KMS-11 (cell line): ENCODE data around the gene OR5K1.

Source experiments
- H2AFZ ChIP-seq: fragments of 200-600 bp; sonication (generic); 2 replicates; pipeline ENCODE4 v1.6.1; 2016; ENCODE audit warnings: antibody characterized with exemption, mixed run types, low read depth
- H3K27ac ChIP-seq: fragments of 200-600 bp; sonication (generic); 2 replicates; pipeline ENCODE4 v1.6.1; 2016; ENCODE audit warnings: mild to moderate bottlenecking, mixed run types
- H3K27me3 ChIP-seq: fragments of 200-600 bp; sonication (generic); 2 replicates; pipeline ENCODE4 v1.6.1; 2017; ENCODE audit warnings: mild to moderate bottlenecking, low read depth, mixed run types, moderate library complexity; ENCODE audit not compliant: insufficient read depth
- H3K36me3 ChIP-seq: fragments of 200-600 bp; sonication (generic); 2 replicates; pipeline ENCODE4 v1.6.1; 2017; ENCODE audit warnings: mild to moderate bottlenecking, mixed run types; ENCODE audit not compliant: insufficient read depth
- H3K4me1 ChIP-seq: fragments of 200-600 bp; sonication (generic); 2 replicates; pipeline ENCODE4 v1.6.1; 2016; ENCODE audit warnings: mild to moderate bottlenecking, low read depth, mixed run types; ENCODE audit not compliant: poor library complexity, severe bottlenecking
- H3K4me2 ChIP-seq: fragments of 200-600 bp; sonication (generic); 2 replicates; pipeline ENCODE4 v1.7.0; 2016; ENCODE audit warnings: mild to moderate bottlenecking, mixed run types
- H3K4me3 ChIP-seq: fragments of 200-600 bp; sonication (generic); IDR thresholded peaks from 2 replicates; pipeline ENCODE4 v1.6.1; 2017; ENCODE audit warnings: low read depth, low read length, mixed read lengths; ENCODE audit not compliant: insufficient read depth
- H3K79me2 ChIP-seq: fragments of 200-600 bp; sonication (generic); 2 replicates; pipeline ENCODE4 v1.6.1; 2016; ENCODE audit warnings: low read depth, mixed run types; ENCODE audit not compliant: insufficient read depth
- H3K9ac ChIP-seq: fragments of 200-600 bp; sonication (generic); 2 replicates; pipeline ENCODE4 v1.6.1; 2016; ENCODE audit warnings: mild to moderate bottlenecking, mixed run types
- H4K20me1 ChIP-seq: fragments of 200-600 bp; sonication (generic); 2 replicates; pipeline ENCODE4 v1.6.1; 2016; ENCODE audit warnings: mild to moderate bottlenecking, mixed run types; ENCODE audit not compliant: insufficient read depth
- TF ChIP-seq, protein P1 (sequence below): fragments of 200-600 bp; sonication (generic); conservative IDR thresholded peaks from 2 replicates; pipeline ENCODE4 v1.6.1; 2017; ENCODE audit warnings: low read depth, mild to moderate bottlenecking, antibody characterized with exemption, low read length, moderate library complexity, mixed read lengths

The OR5K1 gene

DNA sequence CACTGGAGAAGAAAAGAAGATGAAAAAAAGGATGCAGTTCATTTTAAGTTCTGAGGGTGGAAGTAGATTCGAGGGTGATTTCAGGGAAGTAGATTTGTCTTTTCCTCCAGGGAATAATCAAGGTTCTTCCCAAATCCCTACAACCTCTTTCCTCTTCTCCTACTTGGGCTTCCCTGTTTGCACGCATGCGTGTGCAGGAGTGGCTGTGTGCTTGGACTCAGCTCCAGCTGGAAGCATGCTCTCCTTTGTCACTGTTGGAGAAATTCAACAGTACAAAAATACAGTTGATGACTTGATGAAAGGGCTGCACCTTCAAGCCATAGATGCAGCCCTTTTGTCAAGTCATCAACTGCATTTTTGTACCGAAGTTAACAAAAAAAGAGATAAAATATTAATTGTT is 38.3 kb downstream of the OR5K1 start:
- H3K27me3 ChIP-seq, result no peaks in the 10 kb centered on the region
- H3K27ac ChIP-seq, result no peak overlapping the region
- H4K20me1 ChIP-seq, result no peaks in the 10 kb centered on the region
- no peaks in the 10 kb centered on the region for H3K4me1 ChIP-seq
- H3K4me3 ChIP-seq, result no peak overlapping the region
- no peak overlapping the region for H3K9ac ChIP-seq
- no peak overlapping the region for H3K4me2 ChIP-seq
- H2AFZ ChIP-seq, result no peak overlapping the region
- TF ChIP-seq, protein P1, sequence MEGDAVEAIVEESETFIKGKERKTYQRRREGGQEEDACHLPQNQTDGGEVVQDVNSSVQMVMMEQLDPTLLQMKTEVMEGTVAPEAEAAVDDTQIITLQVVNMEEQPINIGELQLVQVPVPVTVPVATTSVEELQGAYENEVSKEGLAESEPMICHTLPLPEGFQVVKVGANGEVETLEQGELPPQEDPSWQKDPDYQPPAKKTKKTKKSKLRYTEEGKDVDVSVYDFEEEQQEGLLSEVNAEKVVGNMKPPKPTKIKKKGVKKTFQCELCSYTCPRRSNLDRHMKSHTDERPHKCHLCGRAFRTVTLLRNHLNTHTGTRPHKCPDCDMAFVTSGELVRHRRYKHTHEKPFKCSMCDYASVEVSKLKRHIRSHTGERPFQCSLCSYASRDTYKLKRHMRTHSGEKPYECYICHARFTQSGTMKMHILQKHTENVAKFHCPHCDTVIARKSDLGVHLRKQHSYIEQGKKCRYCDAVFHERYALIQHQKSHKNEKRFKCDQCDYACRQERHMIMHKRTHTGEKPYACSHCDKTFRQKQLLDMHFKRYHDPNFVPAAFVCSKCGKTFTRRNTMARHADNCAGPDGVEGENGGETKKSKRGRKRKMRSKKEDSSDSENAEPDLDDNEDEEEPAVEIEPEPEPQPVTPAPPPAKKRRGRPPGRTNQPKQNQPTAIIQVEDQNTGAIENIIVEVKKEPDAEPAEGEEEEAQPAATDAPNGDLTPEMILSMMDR, result no peak
- H3K36me3 ChIP-seq, result no peaks in the 10 kb centered on the region
- no peaks in the 10 kb centered on the region for H3K79me2 ChIP-seq

DNA sequence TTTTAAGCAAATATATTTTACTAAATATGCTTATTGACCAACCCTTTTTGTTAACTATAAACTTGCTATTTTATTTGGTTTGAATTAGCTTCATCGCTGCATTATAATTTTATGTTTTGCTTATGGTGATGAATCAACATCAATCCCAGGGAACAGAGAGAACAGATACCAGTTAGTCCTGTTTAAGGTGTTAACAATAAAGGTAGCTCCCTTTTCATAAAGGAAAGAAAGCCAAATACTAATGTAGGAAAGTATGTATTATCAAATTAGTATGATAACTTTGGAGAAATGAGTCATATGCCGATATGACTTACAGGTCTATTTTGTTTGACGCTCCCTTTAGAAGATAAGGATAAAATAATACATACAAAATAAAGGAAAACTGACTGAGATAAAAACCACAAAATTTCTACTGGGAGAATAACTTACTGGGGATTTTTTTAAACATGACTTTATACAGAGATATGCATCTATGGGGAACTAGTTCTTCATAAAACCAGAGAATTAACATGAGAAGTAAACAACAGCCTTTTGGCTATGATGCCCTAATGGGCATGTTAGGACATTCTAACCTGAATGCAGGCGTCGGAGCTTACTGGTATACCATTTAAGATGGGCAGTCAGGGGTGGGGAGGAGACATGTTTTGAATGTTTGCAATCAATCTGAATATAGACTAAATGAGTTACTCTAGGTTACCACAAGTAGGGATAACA is 39.0 kb downstream of the OR5K1 start:
- Histone ChIP-seq H2AFZ (no peak overlapping the region), H4K20me1 (no peaks in the 10 kb centered on the region), H3K27me3 (no peaks in the 10 kb centered on the region), H3K9ac (no peak overlapping the region), H3K36me3 (no peaks in the 10 kb centered on the region), H3K79me2 (no peaks in the 10 kb centered on the region), H3K4me2 (no peak overlapping the region), H3K4me3 (no peak overlapping the region), H3K27ac (no peak overlapping the region), H3K4me1 (no peaks in the 10 kb centered on the region)
- TF ChIP-seq, protein P1, result no peak

DNA sequence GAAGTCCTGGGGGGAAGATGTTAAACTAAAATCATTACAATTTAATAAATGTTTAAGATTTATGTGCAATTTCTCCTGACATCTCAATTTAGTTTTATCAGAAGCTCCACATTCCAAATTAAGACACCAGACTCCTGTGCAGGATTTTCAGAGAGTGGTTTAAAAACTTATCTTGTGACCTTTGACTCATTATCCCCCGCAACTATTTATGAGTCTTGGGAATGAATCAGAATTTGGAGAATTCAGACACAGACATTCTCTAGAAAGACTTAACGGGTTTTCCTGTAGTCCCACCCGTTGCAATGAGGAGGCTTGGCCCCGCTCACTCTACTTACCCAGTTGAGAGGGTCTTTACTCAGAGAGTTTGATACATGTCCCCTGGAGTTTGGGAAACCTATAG is 41.5 kb downstream of the OR5K1 start:
- Histone ChIP-seq H3K4me3 (no peak overlapping the region), H3K27me3 (no peaks in the 10 kb centered on the region), H3K79me2 (no peaks in the 10 kb centered on the region), H3K4me2 (no peak overlapping the region), H4K20me1 (no peaks in the 10 kb centered on the region), H3K9ac (no peak overlapping the region), H3K27ac (no peak overlapping the region), H3K4me1 (no peaks in the 10 kb centered on the region), H3K36me3 (no peaks in the 10 kb centered on the region), H2AFZ (no peak overlapping the region)
- TF ChIP-seq, protein P1, result no peak

GRCh38 chr3:98508582-98508981 is 45.6 kb downstream of the OR5K1 start:
- Histone ChIP-seq H2AFZ (no peak overlapping the region), H3K27ac (no peak overlapping the region), H3K79me2 (no peaks in the 10 kb centered on the region), H3K4me3 (no peak overlapping the region), H3K4me1 (peaks cover 9% of the 10 kb centered on the region), H4K20me1 (no peaks in the 10 kb centered on the region), H3K27me3 (no peaks in the 10 kb centered on the region), H3K36me3 (no peaks in the 10 kb centered on the region), H3K9ac (no peak overlapping the region), H3K4me2 (no peak overlapping the region)
- TF ChIP-seq, protein P1, result no peak
